D721Med (cell line): ENCODE measurements around the gene PNKP.
A peak's percentile ranks its signal among the peaks of the same experiment; 100 is the strongest.

Source experiments
- DNase-seq: peaks from one replicate; pipeline ENCODE4 v3.0.0; 2011; ENCODE audit warnings: low spot score; ENCODE audit not compliant: insufficient read length
- FAIRE-seq: peaks from 2 replicates; lab custom pipeline; 2011; peaks lifted over from hg19 to GRCh38; lab: Jason Lieb, UNC
- CTCF ChIP-seq: IDR thresholded peaks from 2 replicates; pipeline ENCODE4 v1.5.1; 2012; ENCODE audit warnings: mild to moderate bottlenecking, control low read depth; ENCODE audit not compliant: insufficient read depth; ENCODE audit errors: missing control alignments

PNKP gene

GRCh38 chr19:49852631-49853126 is 14.7 kb downstream of the PNKP start:
- TF ChIP-seq CTCF: no peak
- FAIRE-seq (no peak), DNase-seq (peak; percentile 4)

GRCh38 chr19:49851456-49852259 is 15.7 kb downstream of the PNKP start:
- DNase-seq: peak; percentile 27
- no peak for FAIRE-seq
- no peak for TF ChIP-seq CTCF

GRCh38 chr19:49850487-49851342 is 16.7 kb downstream of the PNKP start, which contains the start of gene PTOV1:
TSS of gene PTOV1 (plus strand) at chr19:49851159.
- FAIRE-seq (no peak), DNase-seq (peak; percentile 93)
- no peak for TF ChIP-seq CTCF

- no peak for FAIRE-seq
- no peak for TF ChIP-seq CTCF
- DNase-seq: no peak
Observed at GRCh38 chr19:49850221-49850486, 17.2 kb downstream of the PNKP start.

GRCh38 chr19:49849433-49850220 is 17.7 kb downstream of the PNKP start:
- FAIRE-seq (no peak), DNase-seq (no peak)
- no peak for TF ChIP-seq CTCF

- DNase-seq (no peak), FAIRE-seq (no peak)
- no peak for TF ChIP-seq CTCF
Observed at GRCh38 chr19:49848938-49849337, 18.4 kb downstream of the PNKP start.
